GM23248 (cell line): Measurements from ENCODE around the gene CADPS. TPM values are rescaled to one million over a fixed set of nuclear protein-coding genes. Genes with fewer than 3 reads are reported as not detected.

ENCODE experiments used
- DNase-seq: peaks from one replicate; pipeline ENCODE4 v3.0.0-alpha.2; 2015
- H2AFZ ChIP-seq: fragments of 200-600 bp; sonication (generic); 2 replicates; pipeline ENCODE4 v1.6.1; 2016; ENCODE audit warnings: antibody characterized with exemption
- H3F3A ChIP-seq: fragments of 200-600 bp; sonication (generic); 2 replicates; pipeline ENCODE4 v1.6.1; 2016; ENCODE audit warnings: mild to moderate bottlenecking, antibody characterized with exemption, mixed run types; ENCODE audit not compliant: insufficient read depth
- H3K27ac ChIP-seq: fragments of 200-600 bp; sonication (generic); 2 replicates; pipeline ENCODE4 v1.5.1; 2016; ENCODE audit warnings: mild to moderate bottlenecking
- H3K27me3 ChIP-seq: fragments of 200-600 bp; sonication (generic); replicated peaks from 2 replicates; pipeline ENCODE4 v1.6.1; 2016; ENCODE audit warnings: mild to moderate bottlenecking; ENCODE audit not compliant: insufficient read depth
- H3K36me3 ChIP-seq: fragments of 200-600 bp; sonication (generic); 2 replicates; pipeline ENCODE4 v1.6.1; 2016; ENCODE audit warnings: low read depth, mild to moderate bottlenecking
- H3K4me1 ChIP-seq: fragments of 200-600 bp; sonication (generic); 2 replicates; pipeline ENCODE4 v1.6.1; 2016; ENCODE audit warnings: mild to moderate bottlenecking; ENCODE audit not compliant: insufficient read depth
- H3K4me2 ChIP-seq: fragments of 200-600 bp; sonication (generic); one replicate; pipeline ENCODE4 v1.6.1; 2016; ENCODE audit warnings: mild to moderate bottlenecking; ENCODE audit not compliant: unreplicated experiment
- H3K4me3 ChIP-seq: fragments of 200-600 bp; sonication (generic); 2 replicates; pipeline ENCODE4 v1.5.1; 2016; ENCODE audit warnings: mild to moderate bottlenecking
- H3K79me2 ChIP-seq: fragments of 200-600 bp; sonication (generic); 2 replicates; pipeline ENCODE4 v1.6.1; 2016; ENCODE audit warnings: mild to moderate bottlenecking; ENCODE audit not compliant: insufficient read depth
- H3K9ac ChIP-seq: fragments of 200-600 bp; sonication (generic); 2 replicates; pipeline ENCODE4 v1.6.1; 2016; ENCODE audit warnings: mild to moderate bottlenecking
- H3K9me2 ChIP-seq: fragments of 200-600 bp; sonication (generic); 2 replicates; pipeline ENCODE4 v1.6.1; 2016; ENCODE audit warnings: mixed run types, mild to moderate bottlenecking, moderate library complexity; ENCODE audit not compliant: insufficient read depth
- H3K9me3 ChIP-seq: fragments of 200-600 bp; sonication (generic); one replicate; pipeline ENCODE4 v1.6.1; 2017; ENCODE audit warnings: low read depth
- H4K20me1 ChIP-seq: fragments of 200-600 bp; sonication (generic); 2 replicates; pipeline ENCODE4 v1.6.0; 2016; ENCODE audit not compliant: insufficient read depth
- EZH2 ChIP-seq: fragments of 200-600 bp; sonication (generic); IDR thresholded peaks from 2 replicates; pipeline ENCODE4 v1.6.1; 2018; ENCODE audit warnings: antibody characterized with exemption, mild to moderate bottlenecking; ENCODE audit not compliant: insufficient read depth, poor library complexity, severe bottlenecking
- EZH2phosphoT487 ChIP-seq: fragments of 200-600 bp; sonication (generic); IDR thresholded peaks from 2 replicates; pipeline ENCODE4 v1.6.1; 2018; ENCODE audit warnings: antibody characterized with exemption, moderate library complexity, mild to moderate bottlenecking, low read depth; ENCODE audit not compliant: insufficient read depth
- WGBS, 2 experiments: methylation state at CpG; one replicate each; pipeline ENCODE4 v1.1.6; 2015 to 2017; ENCODE audit warnings: low lambda C conversion rate in 2 of 2, low coverage in 1 of 2; ENCODE audit errors: missing lambda C conversion rate in 2 of 2; 5-methylcytosine and 5-hydroxymethylcytosine counted together
- in situ Hi-C: fragments of 300-500 bp; cut with MboI; formaldehyde crosslinking; loops from 2 replicates; pipeline ENCODE4 v1.15.0; 2020
- polyA plus RNA-seq: library from polyadenylated mRNA; unstranded; fragments of >200 nt; fragmentation: Nextera tagmentation; extraction: Ambion mirVana; gene quantifications from 2 replicates; pipeline ENCODE4 v1.2.1, GENCODE V29; 2016
- total RNA-seq: library from RNA; depleted of rRNA; stranded (reverse); fragments of >200 nt; shearing (Covaris generic); gene quantifications from 2 replicates; pipeline ENCODE4 v1.2.3, GENCODE V29; 2014

Gene CADPS
- total and polyA plus RNA-seq, 2 experiments from 2014 or later, result 3.0 to 4.1 TPM

GRCh38 chr3:62665627-62666437, 209.4 kb downstream of the CADPS start:
- WGBS, 2 experiments, result 4 to 5% methylated on average over 10 of the region's 10 CpGs
- in situ Hi-C loops, result loop anchor here (10.0 kb wide), 1 partner anchor 559 kb away; no protein-coding TSS in a partner anchor

GRCh38 chr3:62662677-62663076, 212.5 kb downstream of the CADPS start:
- no peaks in the 10 kb centered on the region for H3K9me3 ChIP-seq
- H3K27me3 ChIP-seq, result no peaks in the 10 kb centered on the region
- WGBS, 2 experiments, result 51 to 58% methylated on average over 6 of the region's 6 CpGs
- no peak overlapping the region for H3K4me3 ChIP-seq
- no peaks in the 10 kb centered on the region for H4K20me1 ChIP-seq
- in situ Hi-C loops, result loop anchor here (10.0 kb wide), 1 partner anchor 562 kb away; no protein-coding TSS in a partner anchor
- H2AFZ ChIP-seq, result no peak overlapping the region
- no peaks in the 10 kb centered on the region for H3K36me3 ChIP-seq
- H3F3A ChIP-seq, result no peaks in the 10 kb centered on the region
- no peak overlapping the region for H3K27ac ChIP-seq
- TF ChIP-seq EZH2phosphoT487, result no peak
- no peak for TF ChIP-seq EZH2
- H3K9me2 ChIP-seq, result no peaks in the 10 kb centered on the region
- no peak for DNase-seq
- H3K4me2 ChIP-seq, result no peak overlapping the region
- H3K9ac ChIP-seq, result no peak overlapping the region
- no peaks in the 10 kb centered on the region for H3K4me1 ChIP-seq
- no peaks in the 10 kb centered on the region for H3K79me2 ChIP-seq

More at GRCh38 chr3:62665627-62666437, 209.4 kb downstream of the CADPS start:
- H3K4me1 ChIP-seq, result no peaks in the 10 kb centered on the region
- no peaks in the 10 kb centered on the region for H3K79me2 ChIP-seq
- H2AFZ ChIP-seq, result peak overlapping the region; percentile 42; the same call in 1 of the 2 replicates
- no peak overlapping the region for H3K27ac ChIP-seq
- H3K9ac ChIP-seq, result no peak overlapping the region
- H3K9me3 ChIP-seq, result no peaks in the 10 kb centered on the region
- H3K4me2 ChIP-seq, result peak overlapping the region; percentile 35
- DNase-seq, result peak; percentile 79
- H3K36me3 ChIP-seq, result no peaks in the 10 kb centered on the region
- TF ChIP-seq EZH2phosphoT487 (no peak), EZH2 (no peak)
- H4K20me1 ChIP-seq, result no peaks in the 10 kb centered on the region
- H3K9me2 ChIP-seq, result no peaks in the 10 kb centered on the region
- no peaks in the 10 kb centered on the region for H3F3A ChIP-seq
- peak overlapping the region; percentile 45; the same call in 1 of the 2 replicates for H3K4me3 ChIP-seq
- no peaks in the 10 kb centered on the region for H3K27me3 ChIP-seq

- H3K27me3 ChIP-seq, result no peaks in the 10 kb centered on the region
- H3K9me2 ChIP-seq, result no peaks in the 10 kb centered on the region
- no peaks in the 10 kb centered on the region for H4K20me1 ChIP-seq
- 89 to 93% methylated on average over 4 of the region's 4 CpGs for WGBS, 2 experiments
- H3K4me2 ChIP-seq, result no peak overlapping the region
- no peak overlapping the region for H2AFZ ChIP-seq
- no peak overlapping the region for H3K27ac ChIP-seq
- no peaks in the 10 kb centered on the region for H3K79me2 ChIP-seq
- DNase-seq, result no peak
- in situ Hi-C loops, result loop anchor here (10.0 kb wide), 1 partner anchor 565 kb away; no protein-coding TSS in a partner anchor
- no peaks in the 10 kb centered on the region for H3F3A ChIP-seq
- H3K9ac ChIP-seq, result no peak overlapping the region
- no peaks in the 10 kb centered on the region for H3K4me1 ChIP-seq
- H3K36me3 ChIP-seq, result no peaks in the 10 kb centered on the region
- no peaks in the 10 kb centered on the region for H3K9me3 ChIP-seq
- H3K4me3 ChIP-seq, result no peak overlapping the region
- no peak for TF ChIP-seq EZH2phosphoT487
- no peak for TF ChIP-seq EZH2
Measured at GRCh38 chr3:62659660-62660059, 215.6 kb downstream of the CADPS start.

GRCh38 chr3:62655691-62656063, 219.5 kb downstream of the CADPS start:
- no peak overlapping the region for H2AFZ ChIP-seq
- H3K9ac ChIP-seq, result no peak overlapping the region
- H3K36me3 ChIP-seq, result no peaks in the 10 kb centered on the region
- in situ Hi-C loops, result no loop called here
- H3K4me2 ChIP-seq, result no peak overlapping the region
- H3K4me3 ChIP-seq, result no peak overlapping the region
- no peaks in the 10 kb centered on the region for H3K27me3 ChIP-seq
- no peaks in the 10 kb centered on the region for H3K79me2 ChIP-seq
- no peak overlapping the region for H3K27ac ChIP-seq
- DNase-seq, result no peak
- no peak for TF ChIP-seq EZH2phosphoT487
- TF ChIP-seq EZH2, result no peak
- H3K4me1 ChIP-seq, result no peaks in the 10 kb centered on the region
- H3F3A ChIP-seq, result no peaks in the 10 kb centered on the region
- no peaks in the 10 kb centered on the region for H3K9me3 ChIP-seq
- no peaks in the 10 kb centered on the region for H3K9me2 ChIP-seq
- 71 to 74% methylated on average over 5 of the region's 5 CpGs for WGBS, 2 experiments
- no peaks in the 10 kb centered on the region for H4K20me1 ChIP-seq
